Liver (tissue), 9 donors: ENCODE results near the gene TMEM108. TPM values are rescaled to one million over a fixed set of nuclear protein-coding genes. Genes with fewer than 3 reads are reported as not detected.
"Not testable (repeated sequence)": the region's sequence is repeated elsewhere in the genome, so short reads cannot be mapped to it uniquely, and the experiment has no call there.

Experiments
- DNase-seq: peaks from one replicate; pipeline ENCODE4 v3.0.0-alpha.2; 2017; ENCODE audit warnings: low spot score
- H3K27ac ChIP-seq, 2 donors: one replicate each; pipeline ENCODE4 v1.7.0; 2013; ENCODE audit warnings: inconsistent platforms in 2 of 2, low read length in 2 of 2, control low read depth in 1 of 2, low read depth in 1 of 2, mild to moderate bottlenecking in 1 of 2
- H3K27me3 ChIP-seq, 4 donors: one replicate each; pipeline versions ENCODE4 v1.6.1 to v1.7.0; 2013; ENCODE audit warnings: low read length in 3 of 4, inconsistent platforms in 1 of 4, mild to moderate bottlenecking in 1 of 4, moderate library complexity in 1 of 4; ENCODE audit not compliant: control insufficient read depth in 4 of 4, insufficient read depth in 4 of 4
- H3K36me3 ChIP-seq, 4 donors: one replicate each; pipeline versions ENCODE4 v1.6.1 to v1.7.0; 2013; ENCODE audit warnings: low read length in 3 of 4, mild to moderate bottlenecking in 3 of 4, low read depth in 1 of 4, moderate library complexity in 1 of 4; ENCODE audit not compliant: control insufficient read depth in 4 of 4, insufficient read depth in 3 of 4
- H3K4me1 ChIP-seq, 4 donors: one replicate each; pipeline versions ENCODE4 v1.6.1 to v1.7.0; 2013; ENCODE audit warnings: low read length in 3 of 4, mild to moderate bottlenecking in 3 of 4, moderate library complexity in 1 of 4; ENCODE audit not compliant: control insufficient read depth in 4 of 4, insufficient read depth in 4 of 4
- H3K4me3 ChIP-seq, 3 donors: one replicate each; pipeline versions ENCODE4 v1.6.1 to v1.7.0; 2013; ENCODE audit warnings: low read length in 3 of 3, control low read depth in 1 of 3, low read depth in 1 of 3, mild to moderate bottlenecking in 1 of 3
- H3K9ac ChIP-seq, 2 donors: one replicate each; pipeline ENCODE4 v1.7.0; 2013; ENCODE audit warnings: low read length in 2 of 2, mild to moderate bottlenecking in 2 of 2, moderate library complexity in 2 of 2, control low read depth in 1 of 2, low read depth in 1 of 2
- H3K9me3 ChIP-seq, 4 donors: one replicate each; pipeline versions ENCODE4 v1.6.1 to v1.7.0; 2013; ENCODE audit warnings: low read length in 3 of 4; ENCODE audit not compliant: control insufficient read depth in 4 of 4
- CTCF ChIP-seq: fragments of 150-350 bp; IDR thresholded peaks from 2 replicates; pipeline ENCODE4 v1.5.1; 2017; ENCODE audit warnings: improper control_type of control experiment, low read depth, low read length; ENCODE audit not compliant: missing input control
- FOXA2 ChIP-seq: IDR thresholded peaks from 2 replicates; pipeline ENCODE4 v1.6.1; 2016; ENCODE audit warnings: antibody characterized with exemption
- HNF4A ChIP-seq, 2 donors: conservative IDR thresholded peaks; 2 replicates each; pipeline ENCODE4 v1.6.1; 2016; ENCODE audit warnings: antibody characterized with exemption in 2 of 2, mild to moderate bottlenecking in 2 of 2
- MAX ChIP-seq: IDR thresholded peaks from 2 replicates; pipeline ENCODE4 v1.6.1; 2016; ENCODE audit warnings: antibody characterized with exemption
- RAD21 ChIP-seq, 2 donors: IDR thresholded peaks; 2 replicates each; pipeline ENCODE4 v1.6.1; 2016; ENCODE audit warnings: antibody characterized with exemption in 2 of 2, mild to moderate bottlenecking in 2 of 2
- REST ChIP-seq: IDR thresholded peaks from 2 replicates; pipeline ENCODE4 v1.6.1; 2016; ENCODE audit warnings: antibody characterized with exemption, mild to moderate bottlenecking
- SP1 ChIP-seq: IDR thresholded peaks from 2 replicates; pipeline ENCODE4 v1.6.1; 2018; ENCODE audit warnings: antibody characterized with exemption, mild to moderate bottlenecking
- ZBTB33 ChIP-seq: IDR thresholded peaks from 2 replicates; pipeline ENCODE4 v1.6.1; 2016; ENCODE audit warnings: antibody characterized with exemption
- WGBS: extraction: QIAGEN DNeasy Blood & Tissue Kit; methylation state at CpG from one replicate; pipeline ENCODE4 v1.1.7; 2013; 5-methylcytosine and 5-hydroxymethylcytosine counted together
- polyA plus RNA-seq, 2 donors: library from polyadenylated mRNA; stranded (reverse) in 1 of 2; unstranded in 1 of 2; fragments of 200-250 nt in 1 of 2; fragments of >200 nt in 1 of 2; fragmentation: Nextera tagmentation in 1 of 2; extraction: Ambion mirVana in 1 of 2; gene quantifications; one replicate each; pipeline versions ENCODE4 v1.2.1 to v1.2.3, GENCODE V29; 2013 to 2015
- total RNA-seq, 2 donors: library from RNA; depleted of rRNA; stranded (reverse); fragments of >200 nt; gene quantifications; one replicate each; pipeline ENCODE4 v1.2.3, GENCODE V29; 2014
- donor health status: healthy.
- donor health status: healthy.
- donor health status: healthy.
- donor health status: healthy.
- donor health status: healthy.

The TMEM108 gene
- total and polyA plus RNA-seq, 4 donors, result 0.05 to 0.10 TPM; not detected in 2

- not testable (repeated sequence) for H3K9me3 ChIP-seq, H3K4me3 ChIP-seq, H3K9ac ChIP-seq, H3K27ac ChIP-seq, DNase-seq, H3K36me3 ChIP-seq, H3K27me3 ChIP-seq, H3K4me1 ChIP-seq
- 86% methylated on average over 8 of the region's 9 CpGs for WGBS
Observed at GRCh38 chr3:133005032-133005431, 33.2 kb upstream of the TMEM108 start.

GRCh38 chr3:133007601-133008000 lies 30.6 kb upstream of the TMEM108 start:
- no peak overlapping the region for H3K9ac ChIP-seq
- no peak overlapping the region for H3K4me3 ChIP-seq
- no peaks in the 10 kb centered on the region for H3K36me3 ChIP-seq
- H3K9me3 ChIP-seq, result peaks cover 0 to 2% (median 0%) of the 10 kb centered on the region in 4 donors
- no peak for DNase-seq
- WGBS, result 72% methylated on average over 2 of the region's 2 CpGs
- no peaks in the 10 kb centered on the region for H3K27me3 ChIP-seq
- no peaks in the 10 kb centered on the region for H3K4me1 ChIP-seq
- no peak for TF ChIP-seq HNF4A (conservative IDR thresholded peaks at IDR 0.05)
- TF ChIP-seq RAD21 (IDR thresholded peaks at IDR 0.05), result no peak
- no peak for TF ChIP-seq CTCF
- H3K27ac ChIP-seq, result no peak overlapping the region

GRCh38 chr3:133014325-133014724 lies 23.9 kb upstream of the TMEM108 start:
- no peak for DNase-seq
- Histone ChIP-seq H3K4me3 (no peak overlapping the region), H3K27me3 (no peaks in the 10 kb centered on the region), H3K27ac (no peak overlapping the region), H3K36me3 (no peaks in the 10 kb centered on the region), H3K4me1 (no peaks in the 10 kb centered on the region), H3K9ac (no peak overlapping the region), H3K9me3 (peaks cover 0 to 2% (median 0%) of the 10 kb centered on the region in 4 donors)
- 91% methylated on average over 3 of the region's 3 CpGs for WGBS
- TF ChIP-seq SP1 (no peak), HNF4A (conservative IDR thresholded peaks at IDR 0.05) (no peak), MAX (no peak), FOXA2 (no peak), ZBTB33 (no peak), REST (no peak)

GRCh38 chr3:133015573-133015972 lies 22.6 kb upstream of the TMEM108 start:
- not testable (repeated sequence) for H3K4me3 ChIP-seq, H3K9me3 ChIP-seq, H3K9ac ChIP-seq, DNase-seq, H3K4me1 ChIP-seq, H3K27me3 ChIP-seq, H3K36me3 ChIP-seq, H3K27ac ChIP-seq
- WGBS, result 78% methylated on average over 5 of the region's 5 CpGs
